GM21825 (cell line): ENCODE data around the gene ZNF490.

Experiments used
- ATAC-seq: cut with Tn5 transposase; IDR thresholded peaks from one replicate; pipeline ENCODE4 v1.9.1; 2021; ENCODE audit warnings: mild to moderate bottlenecking, moderate library complexity; ENCODE audit not compliant: unreplicated experiment

Gene ZNF490

DNA sequence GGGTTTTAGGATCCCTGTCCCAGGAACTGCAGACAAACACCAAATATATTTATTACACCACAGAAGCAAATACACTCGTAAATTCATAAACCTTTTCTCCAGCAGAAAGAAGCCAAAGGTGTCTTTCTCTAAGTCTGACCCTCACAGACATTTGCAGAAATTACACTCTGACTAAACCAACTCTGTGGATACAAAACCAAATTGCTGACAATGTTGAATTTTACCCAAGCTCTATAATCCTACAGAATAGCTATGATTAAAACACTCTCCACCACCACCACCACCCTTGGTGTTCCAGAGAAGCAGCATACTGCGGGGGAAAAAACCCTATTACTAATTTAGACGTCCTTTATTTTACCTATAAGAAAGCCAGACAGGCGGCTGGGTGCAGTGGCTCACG is 64.5 kb downstream of the ZNF490 start:
- ATAC-seq, result no peak

DNA sequence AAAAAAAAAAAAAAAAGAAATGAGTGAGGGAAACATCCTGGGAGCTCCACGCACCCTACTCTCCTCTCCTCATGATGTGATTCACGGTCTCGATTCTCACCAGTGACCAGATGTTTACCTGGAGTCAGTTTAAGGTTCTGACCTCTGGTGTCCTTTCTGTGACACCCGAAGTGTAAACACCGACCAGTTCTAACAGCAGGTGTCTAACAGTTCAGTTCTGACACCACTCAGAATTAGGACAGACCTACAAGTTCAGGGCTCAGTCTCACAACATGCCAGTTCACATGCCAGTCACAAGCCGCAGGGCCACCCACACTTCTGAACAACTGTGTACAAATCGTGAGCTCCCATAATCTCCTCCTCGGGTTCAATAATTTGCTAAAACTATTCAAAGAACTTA is 65.3 kb downstream of the ZNF490 start:
- ATAC-seq, result no peak

DNA sequence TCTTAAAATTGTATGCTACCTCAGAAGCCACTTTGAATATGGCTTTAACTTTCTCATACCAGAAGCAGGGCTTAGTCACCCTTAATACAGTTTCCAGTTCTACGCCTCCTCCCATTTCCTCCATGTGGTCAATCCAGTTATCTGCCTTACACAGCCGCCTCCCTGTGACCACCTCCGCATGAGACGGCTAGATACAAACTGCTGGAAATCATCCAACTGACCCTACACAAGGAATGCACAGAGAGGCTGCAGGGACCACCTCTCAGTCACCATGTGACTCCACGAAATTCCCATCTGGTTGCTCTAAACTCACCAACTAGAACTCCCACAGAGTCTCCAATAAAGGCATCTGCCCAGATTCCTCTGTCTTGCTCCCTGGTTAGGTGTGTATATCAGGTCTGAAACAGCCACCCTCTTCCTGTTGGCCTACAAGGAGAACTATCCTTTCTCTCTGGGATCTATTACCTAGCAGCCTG is 66.2 kb downstream of the ZNF490 start:
- ATAC-seq, result no peak

DNA sequence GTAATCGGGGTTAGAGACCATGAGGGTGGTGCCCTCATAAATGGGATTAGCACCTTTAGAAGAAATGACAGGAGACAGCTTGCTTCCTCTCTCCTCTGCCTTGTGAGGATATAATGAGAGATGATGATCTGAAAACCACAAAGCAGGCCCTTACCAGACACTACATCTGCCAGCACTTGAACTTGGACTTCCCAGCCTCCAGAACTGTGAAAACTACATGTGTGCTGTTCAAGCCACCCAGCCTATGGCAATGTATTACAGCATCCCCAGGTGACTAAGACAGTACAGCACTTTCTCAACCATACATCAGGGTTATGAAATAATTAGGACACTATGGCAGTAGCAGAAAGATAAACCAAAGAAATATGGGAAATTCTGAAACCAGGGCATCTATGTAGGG is 66.8 kb downstream of the ZNF490 start:
- no peak for ATAC-seq
